ENCODE measurements around the gene CCR5AS.

Gene CCR5AS

GRCh38 chr3:46399557-46399956 is 7.3 kb downstream of the CCR5AS start:
- DNase-seq (ENCODE audit: low spot score) = no peak
- Histone ChIP-seq H3K9me3 (no peaks in the 10 kb centered on the region), H3K36me3 (no peaks in the 10 kb centered on the region), H3K4me1 (replicated peaks) (no peaks in the 10 kb centered on the region), H3K4me3 (no peak overlapping the region), H3K27me3 (replicated peaks; ENCODE audit: insufficient read depth) (no peaks in the 10 kb centered on the region), H3K27ac (no peak overlapping the region)
- TF ChIP-seq POLR2A (IDR thresholded peaks at IDR 0.05) (no peak), CTCF (IDR thresholded peaks at IDR 0.05) (no peak), POLR2AphosphoS5 (IDR thresholded peaks at IDR 0.05) (no peak)
- 72% methylated on average over 2 of the region's 2 CpGs for WGBS
- intact Hi-C loops (cut with DNase I) = no loop called here

- Histone ChIP-seq H3K27ac (no peak overlapping the region), H3K27me3 (replicated peaks; ENCODE audit: insufficient read depth) (no peaks in the 10 kb centered on the region), H3K9me3 (no peaks in the 10 kb centered on the region), H3K4me3 (no peak overlapping the region), H3K4me1 (replicated peaks) (no peaks in the 10 kb centered on the region), H3K36me3 (no peaks in the 10 kb centered on the region)
- 75% methylated on average over 2 of the region's 2 CpGs for WGBS
- intact Hi-C loops (cut with DNase I) = no loop called here
- no peak for DNase-seq (ENCODE audit: low spot score)
- TF ChIP-seq CTCF (IDR thresholded peaks at IDR 0.05) (no peak), POLR2A (IDR thresholded peaks at IDR 0.05) (no peak), POLR2AphosphoS5 (IDR thresholded peaks at IDR 0.05) (no peak)
Observed at GRCh38 chr3:46399098-46399497, 7.8 kb downstream of the CCR5AS start.

- 91% methylated on average over 6 of the region's 6 CpGs for WGBS
Observed at GRCh38 chr3:46398186-46398955, 8.5 kb downstream of the CCR5AS start.

GRCh38 chr3:46397111-46397510 is 9.8 kb downstream of the CCR5AS start:
- H3K9me3 ChIP-seq = no peaks in the 10 kb centered on the region
- 64% methylated on average over 7 of the region's 7 CpGs for WGBS
- H3K27ac ChIP-seq = no peak overlapping the region
- no peaks in the 10 kb centered on the region for H3K4me1 ChIP-seq (replicated peaks)
- TF ChIP-seq POLR2AphosphoS5 (IDR thresholded peaks at IDR 0.05) (no peak), POLR2A (IDR thresholded peaks at IDR 0.05) (no peak), CTCF (IDR thresholded peaks at IDR 0.05) (no peak)
- DNase-seq (ENCODE audit: low spot score) = no peak
- H3K4me3 ChIP-seq = no peak overlapping the region
- H3K36me3 ChIP-seq = no peaks in the 10 kb centered on the region
- intact Hi-C loops (cut with DNase I) = no loop called here
- no peaks in the 10 kb centered on the region for H3K27me3 ChIP-seq (replicated peaks; ENCODE audit: insufficient read depth)

More at GRCh38 chr3:46398186-46398955, 8.5 kb downstream of the CCR5AS start:
- H3K27me3 ChIP-seq (replicated peaks; ENCODE audit: insufficient read depth) = no peaks in the 10 kb centered on the region
- no peaks in the 10 kb centered on the region for H3K36me3 ChIP-seq
- TF ChIP-seq POLR2A (IDR thresholded peaks at IDR 0.05) (no peak), CTCF (IDR thresholded peaks at IDR 0.05) (no peak), POLR2AphosphoS5 (IDR thresholded peaks at IDR 0.05) (no peak)
- intact Hi-C loops (cut with DNase I) = no loop called here
- H3K4me1 ChIP-seq (replicated peaks) = no peaks in the 10 kb centered on the region
- H3K4me3 ChIP-seq = no peak overlapping the region
- no peak for DNase-seq (ENCODE audit: low spot score)
- no peaks in the 10 kb centered on the region for H3K9me3 ChIP-seq
- H3K27ac ChIP-seq = no peak overlapping the region

All from prostate gland (tissue), 2 donors.